Erythroblast (primary cell): Measurements from ENCODE around the gene GPR137.

Experiments used
- GATA1 ChIP-seq: IDR thresholded peaks from 2 replicates; pipeline ENCODE4 v1.6.1; 2011; ENCODE audit warnings: low read depth, mild to moderate bottlenecking, control low read depth, low read length, moderate library complexity
- POLR2A ChIP-seq: IDR thresholded peaks from 2 replicates; pipeline ENCODE4 v1.6.1; 2011; ENCODE audit warnings: mild to moderate bottlenecking, low read length

- no peak for TF ChIP-seq POLR2A
- TF ChIP-seq GATA1, result no peak
These were observed 33.4 kb downstream of the GPR137 start for GRCh38 chr11:64318766-64319761.
